ENCODE measurements around the gene RNF181.
"Not testable (repeated sequence)": the region's sequence is repeated elsewhere in the genome, so short reads cannot be mapped to it uniquely, and the experiment has no call there.

The RNF181 gene

GRCh38 chr2:85577386-85578242 is 17.9 kb upstream of the RNF181 start, which contains the start of gene VAMP8:
Gene VAMP8, plus strand, starts transcription at chr2:85577586. Its CDS starts 61 bp downstream, at chr2:85577647.
- peak; percentile 46 for DNase-seq (ENCODE audit: low spot score)

DNA sequence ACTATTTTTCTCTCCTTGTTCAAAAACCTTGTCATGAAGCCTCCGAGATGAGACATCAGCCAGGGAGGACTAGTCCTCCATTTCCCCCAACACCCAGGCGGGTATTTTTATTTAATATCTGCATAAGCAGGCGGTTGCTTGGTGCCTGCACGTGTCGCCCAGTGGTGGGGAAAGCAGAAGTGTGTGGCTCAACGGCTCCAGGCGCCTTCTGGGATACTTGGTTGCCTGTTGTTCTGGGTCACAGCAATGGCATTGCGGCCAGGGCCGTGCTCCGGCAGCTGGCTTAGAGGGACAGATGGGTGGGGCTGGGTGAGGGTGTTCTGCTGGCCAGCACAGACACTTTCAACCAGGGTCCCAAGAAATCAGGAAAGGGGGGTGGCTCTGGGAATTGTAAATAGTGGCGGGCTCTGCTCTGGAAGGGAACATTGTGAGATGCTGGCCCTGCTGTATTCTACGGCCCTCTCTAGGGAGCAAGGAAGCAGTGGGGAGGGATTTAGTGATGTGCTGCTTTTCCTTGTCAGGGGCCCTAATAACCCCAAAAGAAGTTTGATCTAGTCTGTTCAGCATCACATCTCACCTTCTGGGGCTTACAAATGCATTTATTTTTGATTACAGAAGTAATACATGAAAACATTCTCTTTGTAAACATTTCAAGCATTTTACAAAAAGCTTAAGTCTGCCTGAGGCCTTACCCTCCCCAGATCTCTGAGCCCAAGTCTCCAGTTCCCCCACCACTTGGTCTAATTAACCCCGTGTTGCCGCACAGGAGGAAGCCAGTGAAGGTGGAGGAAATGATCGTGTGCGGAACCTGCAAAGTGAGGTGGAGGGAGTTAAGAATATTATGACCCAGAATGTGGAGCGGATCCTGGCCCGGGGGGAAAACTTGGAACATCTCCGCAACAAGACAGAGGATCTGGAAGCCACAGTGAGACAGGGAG is 17.0 kb upstream of the RNF181 start:
- DNase-seq (ENCODE audit: low spot score): peak; percentile 18

- DNase-seq (ENCODE audit: low spot score): no peak
Observed at GRCh38 chr2:85579266-85579935, 16.1 kb upstream of the RNF181 start.

DNA sequence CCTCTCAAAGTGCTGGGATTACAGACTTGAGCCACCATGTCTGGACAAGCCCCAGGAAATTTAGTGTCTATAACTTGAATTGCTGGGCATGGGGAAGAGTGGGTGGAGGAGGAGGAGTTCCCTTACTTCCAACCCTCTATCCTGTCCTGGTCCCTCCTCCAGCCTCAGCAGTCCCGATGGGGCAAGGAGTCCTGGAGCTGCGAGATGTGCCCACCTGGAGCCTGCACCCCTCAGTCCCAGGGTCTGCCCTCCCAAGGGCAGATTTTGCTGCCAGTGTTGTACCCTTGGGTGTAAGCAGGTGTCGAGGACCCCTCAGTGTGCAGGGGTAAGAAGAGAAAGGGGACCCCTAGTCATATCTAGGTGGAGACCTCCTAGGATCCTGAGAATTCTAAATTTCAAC is 15.3 kb upstream of the RNF181 start:
- DNase-seq (ENCODE audit: low spot score): no peak

DNA sequence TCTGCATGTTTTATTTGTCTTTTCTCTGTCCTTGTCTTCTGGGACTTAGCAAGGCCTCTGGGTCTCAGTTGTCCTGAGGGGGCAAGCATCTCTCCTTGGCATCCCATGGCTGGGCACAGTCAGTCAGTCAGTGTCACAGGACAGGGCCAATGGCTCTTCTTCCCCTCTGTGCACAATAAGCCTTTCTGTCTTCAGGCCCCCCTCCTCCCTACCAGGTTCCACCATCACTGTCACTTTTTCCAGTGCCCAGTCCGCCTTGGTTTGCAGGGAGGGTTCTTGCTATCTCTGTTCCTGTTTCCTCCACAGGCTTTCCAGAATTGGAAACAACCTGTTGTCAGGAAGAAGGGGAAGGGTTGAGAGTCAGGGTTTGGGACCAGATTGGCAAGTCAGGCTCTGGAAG is 13.1 kb upstream of the RNF181 start:
- DNase-seq (ENCODE audit: low spot score): no peak

GRCh38 chr2:85583667-85584353 is 11.7 kb upstream of the RNF181 start:
- no peak for DNase-seq (ENCODE audit: low spot score)

DNA sequence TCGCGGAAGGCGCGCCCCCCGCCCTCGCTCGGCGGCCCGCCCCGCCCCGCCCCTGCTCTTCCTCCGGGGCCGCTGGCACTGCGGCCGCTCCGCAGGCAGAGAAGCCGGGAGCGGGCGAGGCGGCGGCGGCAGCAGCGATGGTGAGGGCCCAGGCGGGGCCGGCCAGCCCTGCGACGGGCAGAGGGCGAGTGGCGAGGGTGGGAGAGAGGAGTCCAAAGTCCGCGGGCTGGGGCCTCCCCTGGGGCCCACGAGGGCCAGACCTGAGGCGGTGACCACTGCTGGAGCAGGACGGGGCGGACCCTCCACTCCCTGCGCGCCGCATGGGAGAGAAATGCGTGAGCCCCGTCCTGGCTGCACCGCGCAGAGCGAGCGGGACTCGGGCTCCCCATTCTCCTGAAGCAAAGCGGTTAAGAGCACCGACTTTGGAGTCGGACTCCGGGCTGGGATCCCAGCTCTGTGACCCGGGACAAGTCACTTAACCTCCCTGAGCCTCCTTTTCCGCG is 11.1 kb upstream of the RNF181 start, which contains the start of gene VAMP5:
Gene VAMP5 (plus strand): TSS at position 78 of the 503 bp plus-strand sequence. CDS start 60 bp downstream, at position 138.
- DNase-seq (ENCODE audit: low spot score): no peak

- peak; percentile 49 for DNase-seq (ENCODE audit: low spot score)
Observed at GRCh38 chr2:85584857-85585780, 10.4 kb upstream of the RNF181 start.

DNA sequence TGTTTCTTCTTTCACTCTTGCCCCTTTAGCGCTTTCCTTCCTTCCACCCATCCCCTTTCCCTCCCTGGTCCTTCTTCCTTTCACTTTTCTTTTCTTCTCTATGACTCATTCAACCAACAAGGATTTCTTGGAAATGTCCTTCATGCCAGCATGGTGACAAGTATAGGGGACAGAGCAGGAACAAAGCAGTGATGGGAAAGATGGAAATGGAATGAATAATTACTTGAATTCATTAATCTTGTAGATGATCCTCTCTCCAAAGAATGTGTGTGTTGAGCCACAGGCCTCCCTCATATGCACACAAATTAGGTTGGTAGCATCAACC is 9.8 kb upstream of the RNF181 start:
- no peak for DNase-seq (ENCODE audit: low spot score)

DNA sequence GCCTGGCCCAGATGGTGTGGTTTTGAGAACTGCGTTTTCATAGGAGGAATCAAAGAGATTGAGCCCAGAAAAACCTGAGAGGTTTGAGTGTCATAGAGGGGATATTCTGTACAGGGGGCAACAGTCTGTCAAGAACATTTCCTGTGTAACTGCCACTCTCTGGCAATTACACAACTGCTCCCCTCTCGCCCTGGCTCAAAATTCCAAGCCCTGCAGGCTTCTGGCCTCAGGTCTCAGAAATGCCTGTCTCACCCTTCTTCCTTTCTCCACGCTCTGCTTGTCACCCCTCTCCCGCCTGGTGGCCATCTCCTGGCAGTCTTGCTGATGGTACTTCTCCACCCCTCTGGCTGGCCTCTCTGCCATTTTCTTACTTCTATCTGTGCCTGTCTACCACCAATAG is 7.3 kb upstream of the RNF181 start:
- no peak for DNase-seq (ENCODE audit: low spot score)

GRCh38 chr2:85588645-85589044 is 6.9 kb upstream of the RNF181 start:
- DNase-seq (ENCODE audit: low spot score): no peak

- no peak for DNase-seq (ENCODE audit: low spot score)
Observed at GRCh38 chr2:85589181-85589580, 6.4 kb upstream of the RNF181 start.

- DNase-seq (ENCODE audit: low spot score): no peak
Observed at GRCh38 chr2:85589982-85590791, 5.4 kb upstream of the RNF181 start.

DNA sequence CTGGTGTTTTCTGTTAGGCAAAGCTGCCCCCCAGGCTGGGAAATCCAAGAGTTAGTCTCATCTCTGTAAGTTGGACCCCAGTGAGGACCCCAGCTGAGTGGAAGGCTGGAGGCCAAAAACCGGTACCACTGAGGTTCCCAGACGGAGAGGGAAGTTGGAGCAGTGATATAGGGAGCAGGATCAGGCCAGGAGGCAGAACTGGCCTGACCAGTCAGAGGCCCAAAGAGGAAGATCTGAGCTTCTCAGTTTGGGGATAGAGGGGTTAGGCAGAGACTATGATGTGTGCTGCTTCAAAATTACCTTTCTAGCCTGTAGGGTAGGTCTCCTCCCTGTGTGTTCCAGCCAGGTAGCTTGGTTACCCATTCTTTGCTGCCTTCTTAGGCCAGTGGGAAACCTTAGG is 4.6 kb upstream of the RNF181 start:
- no peak for DNase-seq (ENCODE audit: low spot score)

DNA sequence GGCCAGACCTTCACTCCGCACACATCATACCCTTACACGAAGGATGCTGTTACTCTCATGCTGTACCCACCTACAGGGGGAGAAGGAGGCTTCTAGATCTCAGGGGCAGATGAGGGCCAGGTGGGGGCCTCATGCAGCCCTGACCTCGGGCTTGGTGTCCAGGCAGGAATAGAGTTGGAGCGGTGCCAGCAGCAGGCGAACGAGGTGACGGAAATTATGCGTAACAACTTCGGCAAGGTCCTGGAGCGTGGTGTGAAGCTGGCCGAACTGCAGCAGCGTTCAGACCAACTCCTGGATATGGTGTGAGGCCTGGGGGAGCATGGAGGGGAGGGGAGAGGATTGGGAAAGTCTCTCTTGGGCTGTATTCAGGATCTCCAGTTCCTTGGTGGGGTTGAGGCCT is 4.0 kb upstream of the RNF181 start:
- DNase-seq (ENCODE audit: low spot score): no peak

- DNase-seq (ENCODE audit: low spot score): not testable (repeated sequence)
Observed at GRCh38 chr2:85592299-85592698, 3.2 kb upstream of the RNF181 start.

GRCh38 chr2:85593023-85593422 is 2.5 kb upstream of the RNF181 start:
- no peak for DNase-seq (ENCODE audit: low spot score)

DNA sequence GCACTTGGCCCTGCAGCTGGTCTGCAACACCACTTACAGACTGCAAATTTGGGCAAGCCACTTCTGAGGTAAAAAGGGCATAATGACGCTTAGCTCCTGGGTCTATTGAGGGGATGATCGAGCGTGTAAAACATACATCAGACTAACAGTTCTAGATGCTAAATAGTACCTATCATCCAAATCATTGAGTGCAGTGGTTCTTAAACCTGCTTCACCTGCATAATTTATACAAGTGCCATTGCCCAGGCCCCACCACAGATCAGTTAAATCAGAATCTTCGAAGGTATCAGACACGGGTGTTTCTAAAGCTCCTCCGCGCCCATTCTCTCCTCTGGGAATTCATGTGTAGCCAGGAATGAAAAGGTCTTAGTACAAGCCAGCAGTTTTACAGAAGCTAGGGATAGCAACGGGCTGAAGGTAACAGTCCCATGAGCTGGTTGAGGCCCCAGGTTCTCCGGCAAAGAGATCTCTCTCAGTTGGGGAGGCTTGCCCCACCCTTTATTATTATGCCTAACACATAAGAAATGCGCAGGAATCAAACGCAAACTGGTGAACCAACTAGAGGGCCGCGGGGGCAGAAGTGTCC is 737 bp upstream of the RNF181 start:
- no peak for DNase-seq (ENCODE audit: low spot score)

GRCh38 chr2:85596026-85596333 is 435 bp downstream of the RNF181 start:
- DNase-seq (ENCODE audit: low spot score): peak; percentile 33
